ENCODE measurements around the gene MED9. TPM values are rescaled to one million over a fixed set of nuclear protein-coding genes. Genes with fewer than 3 reads are reported as not detected.

MED9 gene
- total and polyA plus RNA-seq, 9 of the 15 experiments (the other 6 are each of a cell fraction or from before 2014, with no cell fraction given): 2.2 to 15.8 (median 12.7) TPM

- FAIRE-seq: no peak
- no peaks in the 10 kb centered on the region for H4K20me1 ChIP-seq (replicated peaks; ENCODE audit: control insufficient read depth, insufficient read depth, low read length)
- no peak overlapping the region for H3K4me2 ChIP-seq (ENCODE audit: insufficient read depth, low read length)
- 0 out of 4 replicates have a peak overlapping the region, but pooled peaks of 1 of the 2 experiments have one; percentile 8 for H3K9ac ChIP-seq (ENCODE audit: insufficient read depth in 1 of 2, low read depth in 2 of 2, low read length in 2 of 2)
- H3K27ac ChIP-seq (ENCODE audit: extremely low read depth, low read depth, low read length): no peak overlapping the region
- ATAC-seq: no peak
- intact Hi-C loops (cut with micrococcal nuclease): loop anchor here (5.0 kb wide), 1 partner anchor 91 kb away; no protein-coding TSS in a partner anchor
- ChIA-PET POLR2A (interaction anchor here (0.7 kb wide), 1 partner anchor 94 kb away, joined by 3 read pairs; no protein-coding TSS in a partner anchor), CTCF (ENCODE audit: low intra/inter-chr PET ratio) (no interaction called here)
- no peak overlapping the region for H2AFZ ChIP-seq (ENCODE audit: low read depth, low read length)
- peak in 2 of 4 experiments; percentile 29 to 31 for DNase-seq (ENCODE audit: extremely low read depth in 1 of 4, low spot score in 3 of 4)
- no peak overlapping the region for H3K4me3 ChIP-seq
- peaks cover 12 to 51% of the 10 kb centered on the region in 2 experiments; a peak in 4 of 5 replicates for H3K27me3 ChIP-seq (ENCODE audit: control insufficient read depth in 2 of 2, insufficient read depth in 2 of 2, low read length in 2 of 2)
- H3K4me1 ChIP-seq (replicated peaks in 1 of 2; ENCODE audit: control insufficient read depth in 2 of 2, insufficient read depth in 2 of 2, low read length in 2 of 2): no peaks in the 10 kb centered on the region; a peak in 1 of 5 replicates
- H3K9me1 ChIP-seq (ENCODE audit: control insufficient read depth, insufficient read depth, low read length): no peaks in the 10 kb centered on the region
- 3% methylated on average over 4 of the region's 4 CpGs for WGBS (ENCODE audit: insufficient coverage, low coverage, missing lambda C conversion rate)
- no peaks in the 10 kb centered on the region for H3K36me3 ChIP-seq (ENCODE audit: control insufficient read depth, insufficient read depth, low read length)
- in situ Hi-C loops (cut with MboI): no loop called here
- BruUV-seq (replicated peaks): no TSS peak
- H3K79me2 ChIP-seq (ENCODE audit: control insufficient read depth, insufficient read depth, low read length): no peaks in the 10 kb centered on the region
- no peaks in the 10 kb centered on the region; the same call in 1 of the 2 replicates for H3K9me3 ChIP-seq (replicated peaks; ENCODE audit: control insufficient read depth, insufficient read depth, low read depth, low read length)
- TF ChIP-seq CLOCK (CRISPR knock-in tag; IDR thresholded peaks at IDR 0.05; ENCODE audit: borderline replicate concordance) (no peak), CREB3 (tag; conservative IDR thresholded peaks at IDR 0.05; ENCODE audit: low read depth) (no peak), FOS (IDR thresholded peaks at IDR 0.05; ENCODE audit: extremely low read depth, insufficient read length) (no peak), MGA (IDR thresholded peaks at IDR 0.05) (peak; percentile 69), ZNF436 (CRISPR knock-in tag; IDR thresholded peaks at IDR 0.05) (no peak), RAD51 (IDR thresholded peaks at IDR 0.05; ENCODE audit: borderline replicate concordance, low read depth) (peak; percentile 50)
These were observed 28.1 kb upstream of the MED9 start for GRCh38 chr17:17448723-17449122.

Data from K562 (cell line).